ENCODE data around the gene NEK10.
"Not testable (repeated sequence)": the region's sequence is repeated elsewhere in the genome, so short reads cannot be mapped to it uniquely, and the experiment has no call there.

The NEK10 gene

DNA sequence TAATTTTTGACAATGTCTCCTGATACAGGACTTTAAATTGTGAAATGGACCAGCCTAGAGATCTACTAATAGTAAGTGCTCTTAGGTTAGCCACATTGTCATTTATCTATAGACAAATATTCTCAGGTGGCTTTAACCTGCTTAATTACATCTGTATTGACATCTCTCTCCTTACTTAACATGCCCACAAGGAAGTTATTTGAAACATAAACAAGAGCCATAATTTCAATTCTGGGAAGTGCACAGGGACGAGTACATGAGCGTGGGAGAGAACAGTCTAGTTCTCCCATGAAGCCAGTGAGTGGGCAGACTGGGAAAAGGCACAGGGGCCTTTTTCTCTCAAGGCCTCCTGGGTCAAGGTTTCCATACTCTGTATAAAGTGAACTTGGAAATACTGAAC lies 54.2 kb downstream of the NEK10 start:
- no peak for DNase-seq (ENCODE audit: low read depth)
- TF ChIP-seq CTCF (IDR thresholded peaks at IDR 0.05; ENCODE audit: low read depth, low read length, missing control alignments), result no peak
- H3K4me3 ChIP-seq (ENCODE audit: low read depth, low read length), result no peak overlapping the region

DNA sequence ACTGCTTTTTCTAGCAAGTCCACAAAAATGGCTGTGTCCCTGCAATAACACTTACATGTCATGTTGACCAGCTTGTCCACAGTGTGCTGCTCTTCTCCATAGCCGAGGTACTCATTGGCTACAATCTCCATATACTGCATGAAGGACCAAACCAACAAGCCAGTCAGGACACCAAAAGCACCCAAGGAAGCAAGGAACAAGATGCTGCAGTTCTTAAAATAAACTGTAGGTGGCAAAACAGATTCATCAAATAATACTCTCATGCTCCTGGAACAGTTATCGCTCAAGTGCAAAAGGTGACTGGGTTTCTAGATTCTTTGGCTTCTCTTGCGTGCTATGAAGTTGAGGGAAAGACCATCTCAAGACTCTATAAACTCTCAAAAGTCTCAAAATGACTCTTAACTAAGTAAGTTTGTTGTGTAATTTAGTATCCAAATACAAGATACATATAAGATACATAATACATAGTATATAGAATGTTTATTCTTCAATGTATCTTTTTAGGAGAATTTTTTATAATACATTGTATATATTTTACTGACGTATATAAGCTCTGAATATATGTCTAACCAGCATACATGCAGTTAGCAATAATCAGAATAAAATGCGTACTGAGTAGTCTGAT lies 57.0 kb downstream of the NEK10 start:
- H3K4me3 ChIP-seq (ENCODE audit: low read depth, low read length), result no peak overlapping the region
- TF ChIP-seq CTCF (IDR thresholded peaks at IDR 0.05; ENCODE audit: low read depth, low read length, missing control alignments), result peak; percentile 73
- DNase-seq (ENCODE audit: low read depth), result peak; percentile 15

DNA sequence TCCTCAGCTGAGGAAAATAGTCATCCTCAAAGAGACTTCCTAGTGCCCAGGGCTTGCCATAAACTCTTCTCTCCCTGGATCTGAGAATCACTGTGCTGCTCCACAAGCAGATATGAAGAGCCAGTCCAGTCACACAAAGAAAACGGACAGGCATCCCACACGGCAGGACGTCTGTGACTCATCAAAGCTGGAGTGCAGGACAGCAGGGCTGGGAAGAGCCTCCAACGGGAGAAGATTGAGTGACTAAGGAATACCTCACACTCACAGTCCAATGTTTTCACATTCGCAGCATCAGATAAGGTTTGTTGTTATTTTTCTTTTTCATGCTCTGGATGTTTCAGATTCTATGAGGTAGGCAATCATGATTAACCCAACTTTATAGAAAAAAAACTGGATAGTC lies 57.8 kb downstream of the NEK10 start:
- no peak for DNase-seq (ENCODE audit: low read depth)
- H3K4me3 ChIP-seq (ENCODE audit: low read depth, low read length), result no peak overlapping the region
- no peak for TF ChIP-seq CTCF (IDR thresholded peaks at IDR 0.05; ENCODE audit: low read depth, low read length, missing control alignments)

DNA sequence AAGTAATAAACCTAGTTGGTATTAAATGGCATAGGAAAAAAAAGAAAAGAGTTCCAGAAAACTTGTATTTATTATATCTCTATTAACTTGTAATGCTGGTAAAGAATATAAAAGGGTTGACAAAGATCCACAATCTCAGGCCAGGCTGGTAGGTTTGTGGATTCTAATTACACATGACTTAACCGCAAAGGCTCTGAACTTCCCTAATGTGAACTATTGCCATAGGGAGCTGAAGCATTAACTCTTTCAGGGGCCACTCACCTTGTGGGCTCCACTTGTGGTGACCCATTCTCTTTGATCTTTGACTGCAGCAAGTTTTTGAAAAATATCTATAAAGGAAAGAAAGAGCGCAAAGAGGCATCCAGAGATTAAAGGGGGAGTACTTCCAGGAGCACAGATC lies 58.5 kb downstream of the NEK10 start:
- H3K4me3 ChIP-seq (ENCODE audit: low read depth, low read length), result no peak overlapping the region
- TF ChIP-seq CTCF (IDR thresholded peaks at IDR 0.05; ENCODE audit: low read depth, low read length, missing control alignments), result no peak
- no peak for DNase-seq (ENCODE audit: low read depth)

GRCh38 chr3:27307566-27307965 lies 61.6 kb downstream of the NEK10 start:
- H3K4me3 ChIP-seq (ENCODE audit: low read depth, low read length), result no peak overlapping the region
- DNase-seq (ENCODE audit: low read depth), result no peak
- no peak for TF ChIP-seq CTCF (IDR thresholded peaks at IDR 0.05; ENCODE audit: low read depth, low read length, missing control alignments)

- DNase-seq (ENCODE audit: low read depth), result no peak
- no peak for TF ChIP-seq CTCF (IDR thresholded peaks at IDR 0.05; ENCODE audit: low read depth, low read length, missing control alignments)
- no peak overlapping the region for H3K4me3 ChIP-seq (ENCODE audit: low read depth, low read length)
These were observed 66.3 kb downstream of the NEK10 start for GRCh38 chr3:27302891-27303290.

GRCh38 chr3:27298981-27299380 lies 70.2 kb downstream of the NEK10 start:
- not testable (repeated sequence) for H3K4me3 ChIP-seq (ENCODE audit: low read depth, low read length); DNase-seq (ENCODE audit: low read depth)

Data from GM12864 (cell line).